Measurements from ENCODE around the gene GRM8.

DNA sequence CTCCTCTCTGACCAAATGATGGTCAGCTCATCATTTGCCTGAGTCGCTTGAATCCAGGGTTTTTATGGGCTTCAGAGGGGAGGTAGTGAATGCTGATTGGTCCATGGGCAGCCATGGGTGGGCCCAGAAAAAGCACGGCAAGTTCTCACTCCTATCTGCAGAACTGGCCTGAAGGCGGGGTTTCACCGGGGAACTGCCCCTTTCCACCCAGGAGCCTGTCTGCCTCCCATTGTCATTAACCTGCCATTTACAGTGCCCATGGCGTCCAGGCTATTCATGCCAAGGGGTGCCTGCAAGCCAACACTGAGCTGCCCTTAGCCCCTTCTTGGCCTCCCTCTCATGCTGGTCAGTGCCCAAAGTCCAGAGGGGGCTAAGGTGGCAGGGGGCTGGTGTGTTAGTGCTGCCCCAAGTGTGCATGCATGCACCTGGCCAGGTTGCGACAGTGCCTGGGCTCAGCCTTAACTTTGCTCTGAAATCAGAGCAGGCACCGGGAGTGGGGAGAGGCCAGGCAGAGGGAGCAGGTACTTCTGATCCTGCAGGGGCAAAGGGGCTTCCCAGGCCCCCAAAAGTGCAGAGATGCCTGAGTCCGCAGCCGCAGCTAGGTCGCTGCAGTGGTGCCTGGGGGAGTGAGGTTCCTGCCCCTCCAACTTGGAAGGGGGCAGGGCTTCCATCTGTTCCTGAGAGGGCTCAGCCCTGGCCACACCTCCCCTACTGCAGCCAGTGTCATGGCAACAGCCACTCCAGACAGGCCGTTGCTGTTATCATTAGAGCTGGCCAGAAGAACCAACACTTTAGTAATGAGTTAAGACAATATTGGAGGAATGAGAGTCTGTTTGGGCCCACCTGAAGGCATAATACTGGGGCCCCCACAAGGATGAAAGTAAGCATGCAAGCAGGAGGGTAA, 561.6 kb downstream of the GRM8 start:
- TF ChIP-seq, protein P1, sequence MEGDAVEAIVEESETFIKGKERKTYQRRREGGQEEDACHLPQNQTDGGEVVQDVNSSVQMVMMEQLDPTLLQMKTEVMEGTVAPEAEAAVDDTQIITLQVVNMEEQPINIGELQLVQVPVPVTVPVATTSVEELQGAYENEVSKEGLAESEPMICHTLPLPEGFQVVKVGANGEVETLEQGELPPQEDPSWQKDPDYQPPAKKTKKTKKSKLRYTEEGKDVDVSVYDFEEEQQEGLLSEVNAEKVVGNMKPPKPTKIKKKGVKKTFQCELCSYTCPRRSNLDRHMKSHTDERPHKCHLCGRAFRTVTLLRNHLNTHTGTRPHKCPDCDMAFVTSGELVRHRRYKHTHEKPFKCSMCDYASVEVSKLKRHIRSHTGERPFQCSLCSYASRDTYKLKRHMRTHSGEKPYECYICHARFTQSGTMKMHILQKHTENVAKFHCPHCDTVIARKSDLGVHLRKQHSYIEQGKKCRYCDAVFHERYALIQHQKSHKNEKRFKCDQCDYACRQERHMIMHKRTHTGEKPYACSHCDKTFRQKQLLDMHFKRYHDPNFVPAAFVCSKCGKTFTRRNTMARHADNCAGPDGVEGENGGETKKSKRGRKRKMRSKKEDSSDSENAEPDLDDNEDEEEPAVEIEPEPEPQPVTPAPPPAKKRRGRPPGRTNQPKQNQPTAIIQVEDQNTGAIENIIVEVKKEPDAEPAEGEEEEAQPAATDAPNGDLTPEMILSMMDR (IDR thresholded peaks at IDR 0.05): no peak
- no peak for TF ChIP-seq POLR2AphosphoS5 (IDR thresholded peaks at IDR 0.05)
- TF ChIP-seq POLR2A (IDR thresholded peaks at IDR 0.05): no peak

Data from breast epithelium (tissue), 3 donors.